Body of pancreas (tissue), 4 donors: ENCODE results near the gene KIAA0319L.

ENCODE experiments used
- POLR2A ChIP-seq, 3 donors: fragments of 450-650 bp; IDR thresholded peaks; one replicate each; pipeline ENCODE4 v1.6.1; 2016; ENCODE audit warnings: antibody characterized with exemption in 3 of 3, mild to moderate bottlenecking in 2 of 3
- TF ChIP-seq, protein P1 (sequence below), 7 experiments: fragments of 450-650 bp in 4 of 7; fragments of 200-600 bp in 3 of 7; sonication (generic) in 3 of 7; IDR thresholded peaks; one replicate each; pipeline ENCODE4 v1.5.1; 2016 to 2019; ENCODE audit warnings: antibody characterized with exemption in 7 of 7

- TF ChIP-seq, protein P1, sequence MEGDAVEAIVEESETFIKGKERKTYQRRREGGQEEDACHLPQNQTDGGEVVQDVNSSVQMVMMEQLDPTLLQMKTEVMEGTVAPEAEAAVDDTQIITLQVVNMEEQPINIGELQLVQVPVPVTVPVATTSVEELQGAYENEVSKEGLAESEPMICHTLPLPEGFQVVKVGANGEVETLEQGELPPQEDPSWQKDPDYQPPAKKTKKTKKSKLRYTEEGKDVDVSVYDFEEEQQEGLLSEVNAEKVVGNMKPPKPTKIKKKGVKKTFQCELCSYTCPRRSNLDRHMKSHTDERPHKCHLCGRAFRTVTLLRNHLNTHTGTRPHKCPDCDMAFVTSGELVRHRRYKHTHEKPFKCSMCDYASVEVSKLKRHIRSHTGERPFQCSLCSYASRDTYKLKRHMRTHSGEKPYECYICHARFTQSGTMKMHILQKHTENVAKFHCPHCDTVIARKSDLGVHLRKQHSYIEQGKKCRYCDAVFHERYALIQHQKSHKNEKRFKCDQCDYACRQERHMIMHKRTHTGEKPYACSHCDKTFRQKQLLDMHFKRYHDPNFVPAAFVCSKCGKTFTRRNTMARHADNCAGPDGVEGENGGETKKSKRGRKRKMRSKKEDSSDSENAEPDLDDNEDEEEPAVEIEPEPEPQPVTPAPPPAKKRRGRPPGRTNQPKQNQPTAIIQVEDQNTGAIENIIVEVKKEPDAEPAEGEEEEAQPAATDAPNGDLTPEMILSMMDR (IDR thresholded peaks at IDR 0.05) = no peak
- no peak for TF ChIP-seq POLR2A (IDR thresholded peaks at IDR 0.05)
Measured at GRCh38 chr1:35603941-35604340, 46.7 kb upstream of the KIAA0319L start.
